Measurements from ENCODE around the gene OTULIN.

Gene OTULIN

GRCh38 chr5:14741801-14742440 is 77.4 kb downstream of the OTULIN start:
- no peak for DNase-seq (ENCODE audit: low read depth, low spot score)

DNA sequence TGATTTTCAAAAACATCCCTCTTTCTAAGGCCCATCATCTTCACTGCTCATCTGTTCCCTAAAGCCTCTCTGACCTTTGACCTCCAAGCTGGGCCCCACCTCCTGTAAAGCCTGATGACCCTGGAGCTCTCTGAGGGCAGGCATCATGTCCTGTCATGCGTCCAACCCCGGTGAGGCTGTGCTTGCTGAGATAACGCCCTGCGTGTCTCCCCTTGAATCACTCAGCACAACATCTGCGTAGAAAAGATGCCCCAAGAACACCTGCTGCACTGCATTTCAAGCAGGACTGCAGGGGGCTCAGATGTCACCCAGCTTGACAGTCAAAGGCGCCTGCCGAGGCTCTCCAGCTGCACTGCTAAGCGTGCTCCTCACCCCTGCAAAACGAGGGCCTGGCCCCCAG is 78.0 kb downstream of the OTULIN start:
- DNase-seq (ENCODE audit: low read depth, low spot score), result no peak

GRCh38 chr5:14743601-14744295 is 79.2 kb downstream of the OTULIN start:
- DNase-seq (ENCODE audit: low read depth, low spot score), result no peak

GRCh38 chr5:14744296-14745187 is 80.0 kb downstream of the OTULIN start:
- no peak for DNase-seq (ENCODE audit: low read depth, low spot score)

GRCh38 chr5:14745188-14745563 is 80.7 kb downstream of the OTULIN start:
- no peak for DNase-seq (ENCODE audit: low read depth, low spot score)

DNA sequence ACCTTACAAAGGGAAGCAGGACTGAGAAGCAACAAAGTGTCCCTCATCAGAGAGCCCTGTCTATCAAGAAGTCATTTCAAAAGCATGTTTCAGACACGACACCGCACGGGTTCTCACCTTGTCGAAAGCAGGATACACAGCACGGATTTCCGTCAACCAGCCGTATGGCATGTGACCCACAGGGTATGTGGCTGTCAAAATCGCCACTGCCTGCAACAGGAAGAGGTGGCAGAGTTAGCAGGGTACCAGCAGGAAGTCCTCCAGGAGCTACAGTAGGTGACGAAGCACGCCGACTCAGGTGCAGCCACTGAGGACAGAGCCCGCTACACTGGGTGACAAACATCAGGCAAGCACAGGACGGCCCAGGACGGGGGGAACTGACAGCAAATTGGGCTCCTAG is 81.2 kb downstream of the OTULIN start:
- no peak for DNase-seq (ENCODE audit: low read depth, low spot score)

DNA sequence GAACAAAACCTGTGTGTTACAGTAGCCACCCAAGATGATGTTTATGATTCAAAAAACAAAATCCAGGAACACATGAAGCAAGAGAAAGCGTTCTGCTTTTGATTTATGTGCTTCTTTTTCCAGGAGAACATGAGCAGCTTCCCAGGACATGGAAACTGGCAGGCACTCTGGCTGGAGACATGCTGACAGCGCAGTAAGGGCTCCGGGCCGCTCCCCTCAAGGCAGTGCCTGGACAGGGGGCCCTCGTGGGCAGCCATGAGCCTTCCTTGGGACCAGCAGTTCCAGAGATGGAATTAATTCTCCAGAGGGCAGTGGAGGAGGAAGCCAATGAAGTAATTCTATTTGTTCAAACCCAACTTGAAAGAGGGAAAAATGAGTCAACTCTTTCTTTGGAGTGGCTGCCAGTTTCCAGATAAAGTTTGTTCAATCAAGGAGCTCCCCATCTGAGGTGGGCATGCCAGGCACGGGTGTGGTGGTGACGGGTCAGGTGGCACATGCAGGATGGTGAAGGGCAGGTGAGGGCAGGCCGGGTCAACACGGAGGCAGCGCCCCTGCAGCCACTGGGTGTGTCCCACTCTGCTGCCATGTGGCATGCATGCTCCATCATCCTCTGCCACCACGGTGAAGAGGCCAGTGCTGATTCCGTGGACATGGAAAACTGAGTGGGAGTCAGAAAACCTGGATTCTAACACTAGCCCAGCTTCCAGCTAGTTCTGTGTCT is 83.8 kb downstream of the OTULIN start:
- no peak for DNase-seq (ENCODE audit: low read depth, low spot score)

All from ELF-1 (cell line).